ENCODE results near the gene GCA.

GCA gene

GRCh38 chr2:162342321-162342720 lies 1.6 kb upstream of the GCA start:
- Histone ChIP-seq H3K27ac (ENCODE audit: low read depth, low read length, poor library complexity, severe bottlenecking) (no peak overlapping the region), H3K36me3 (ENCODE audit: insufficient read depth, low read length) (no peaks in the 10 kb centered on the region), H3K4me1 (ENCODE audit: insufficient read depth, low read length, severe bottlenecking) (peaks cover 23% of the 10 kb centered on the region), H3K79me2 (ENCODE audit: insufficient read depth, low read length) (no peaks in the 10 kb centered on the region; the same call in 1 of the 2 replicates), H3K4me3 (ENCODE audit: low read depth, low read length, poor library complexity, severe bottlenecking) (no peak overlapping the region), H3K4me2 (ENCODE audit: low read length) (no peak overlapping the region), H3K9me3 (ENCODE audit: low read length) (no peaks in the 10 kb centered on the region), H3F3A (ENCODE audit: insufficient read depth, low read length) (no peaks in the 10 kb centered on the region), H3K27me3 (ENCODE audit: insufficient read depth, low read length) (no peaks in the 10 kb centered on the region), H4K20me1 (ENCODE audit: insufficient read depth, low read length) (no peaks in the 10 kb centered on the region), H3K9ac (ENCODE audit: low read length) (no peak overlapping the region), H3K9me2 (ENCODE audit: low read depth, low read length) (no peaks in the 10 kb centered on the region), H2AFZ (ENCODE audit: low read length) (no peak overlapping the region)
- TF ChIP-seq CTCF (IDR thresholded peaks at IDR 0.05; ENCODE audit: low read length), result no peak
- no peak for TF ChIP-seq EZH2 (IDR thresholded peaks at IDR 0.05; ENCODE audit: borderline replicate concordance, low read length)

- Histone ChIP-seq H3F3A (ENCODE audit: insufficient read depth, low read length) (no peaks in the 10 kb centered on the region), H3K9me3 (ENCODE audit: low read length) (no peaks in the 10 kb centered on the region), H3K9me2 (ENCODE audit: low read depth, low read length) (no peaks in the 10 kb centered on the region), H3K36me3 (ENCODE audit: insufficient read depth, low read length) (no peaks in the 10 kb centered on the region), H4K20me1 (ENCODE audit: insufficient read depth, low read length) (no peaks in the 10 kb centered on the region), H3K4me1 (ENCODE audit: insufficient read depth, low read length, severe bottlenecking) (peaks cover 23% of the 10 kb centered on the region), H2AFZ (ENCODE audit: low read length) (no peak overlapping the region), H3K79me2 (ENCODE audit: insufficient read depth, low read length) (no peaks in the 10 kb centered on the region; the same call in 1 of the 2 replicates), H3K27ac (ENCODE audit: low read depth, low read length, poor library complexity, severe bottlenecking) (no peak overlapping the region), H3K27me3 (ENCODE audit: insufficient read depth, low read length) (no peaks in the 10 kb centered on the region), H3K4me3 (ENCODE audit: low read depth, low read length, poor library complexity, severe bottlenecking) (no peak overlapping the region), H3K4me2 (ENCODE audit: low read length) (no peak overlapping the region), H3K9ac (ENCODE audit: low read length) (no peak overlapping the region)
- TF ChIP-seq EZH2 (IDR thresholded peaks at IDR 0.05; ENCODE audit: borderline replicate concordance, low read length) (no peak), CTCF (IDR thresholded peaks at IDR 0.05; ENCODE audit: low read length) (no peak)
Observed at GRCh38 chr2:162342841-162343240, 1.1 kb upstream of the GCA start.

GRCh38 chr2:162343492-162343823 lies 474 bp upstream of the GCA start:
- no peaks in the 10 kb centered on the region for H3K36me3 ChIP-seq (ENCODE audit: insufficient read depth, low read length)
- TF ChIP-seq CTCF (IDR thresholded peaks at IDR 0.05; ENCODE audit: low read length), result no peak
- no peak for TF ChIP-seq EZH2 (IDR thresholded peaks at IDR 0.05; ENCODE audit: borderline replicate concordance, low read length)
- H3K79me2 ChIP-seq (ENCODE audit: insufficient read depth, low read length), result no peaks in the 10 kb centered on the region; the same call in 1 of the 2 replicates
- H2AFZ ChIP-seq (ENCODE audit: low read length), result peak overlapping the region; percentile 98
- H3K4me3 ChIP-seq (ENCODE audit: low read depth, low read length, poor library complexity, severe bottlenecking), result peak overlapping the region; percentile 86
- no peaks in the 10 kb centered on the region for H3K27me3 ChIP-seq (ENCODE audit: insufficient read depth, low read length)
- no peak overlapping the region for H3K27ac ChIP-seq (ENCODE audit: low read depth, low read length, poor library complexity, severe bottlenecking)
- no peaks in the 10 kb centered on the region for H3K9me3 ChIP-seq (ENCODE audit: low read length)
- H4K20me1 ChIP-seq (ENCODE audit: insufficient read depth, low read length), result no peaks in the 10 kb centered on the region
- peak overlapping the region; percentile 82 for H3K4me2 ChIP-seq (ENCODE audit: low read length)
- peak overlapping the region; percentile 45; the same call in 1 of the 2 replicates for H3K9ac ChIP-seq (ENCODE audit: low read length)
- no peaks in the 10 kb centered on the region for H3K9me2 ChIP-seq (ENCODE audit: low read depth, low read length)
- H3K4me1 ChIP-seq (ENCODE audit: insufficient read depth, low read length, severe bottlenecking), result peaks cover 23% of the 10 kb centered on the region
- H3F3A ChIP-seq (ENCODE audit: insufficient read depth, low read length), result no peaks in the 10 kb centered on the region
